CD4-positive, alpha-beta T cell (primary cell): ENCODE data around the gene UBL4A. TPM values are rescaled to one million over a fixed set of nuclear protein-coding genes. Genes with fewer than 3 reads are reported as not detected.

Source experiments
- ATAC-seq: fragments of 200-7000 bp; cut with Tn5 transposase; one replicate; pipeline ENCODE4 v1.10.0; 2022; ENCODE audit warnings: mild to moderate bottlenecking; ENCODE audit not compliant: poor library complexity
- CTCF ChIA-PET: fragments of 350-600 bp; sonication (Branson Sonifier 250); formaldehyde crosslinking; loops from one replicate; lab custom pipeline; 2021; ENCODE audit warnings: antibody characterized with exemption, inconsistent platforms; lab: Charles Lee
- POLR2A ChIA-PET: fragments of 350-600 bp; sonication (Branson Sonifier 250); formaldehyde crosslinking; loops from one replicate; lab custom pipeline; 2021; ENCODE audit warnings: antibody characterized with exemption, inconsistent platforms; lab: Charles Lee
- DNase-seq, 14 experiments: peaks; one replicate each; pipeline ENCODE4 v3.0.0-alpha.2; 2013 to 2020; ENCODE audit warnings: mixed read lengths in 2 of 14
- H3K27ac ChIP-seq, 2 donors: one replicate each; pipeline versions ENCODE4 v1.5.1 to v1.7.0; 2013; ENCODE audit warnings: low read length in 2 of 2, low read depth in 1 of 2, mild to moderate bottlenecking in 1 of 2
- H3K27me3 ChIP-seq, 2 experiments: 1 replicate in 1 of 2; 2 replicates in 1 of 2; pipeline versions ENCODE4 v1.6.1 to v1.7.0; 2013; ENCODE audit warnings: low read length in 2 of 2, control low read depth in 1 of 2, mild to moderate bottlenecking in 1 of 2, moderate library complexity in 1 of 2; ENCODE audit not compliant: insufficient read depth in 2 of 2, control insufficient read depth in 1 of 2
- H3K36me3 ChIP-seq: one replicate; pipeline ENCODE4 v1.6.1; 2013; ENCODE audit warnings: low read length, control low read depth; ENCODE audit not compliant: insufficient read depth
- H3K4me1 ChIP-seq: one replicate; pipeline ENCODE4 v1.6.1; 2013; ENCODE audit warnings: low read length, control low read depth; ENCODE audit not compliant: insufficient read depth
- H3K4me3 ChIP-seq: one replicate; pipeline ENCODE4 v1.5.1; 2013; ENCODE audit warnings: mild to moderate bottlenecking, low read length, moderate library complexity
- H3K9me3 ChIP-seq, 2 experiments: 1 replicate in 1 of 2; 2 replicates in 1 of 2; pipeline versions ENCODE4 v1.6.1 to v1.7.0; 2013; ENCODE audit warnings: low read length in 2 of 2, mild to moderate bottlenecking in 2 of 2, control low read depth in 1 of 2, moderate library complexity in 1 of 2; ENCODE audit not compliant: control insufficient read depth in 1 of 2, insufficient read depth in 1 of 2
- H3K27ac Mint-ChIP-seq: one replicate; pipeline ENCODE4 v1.8.0; 2020; ENCODE audit warnings: mixed read lengths
- H3K27me3 Mint-ChIP-seq: one replicate; pipeline ENCODE4 v1.8.0; 2021; ENCODE audit warnings: mixed read lengths
- H3K36me3 Mint-ChIP-seq: one replicate; pipeline ENCODE4 v1.8.0; 2021; ENCODE audit warnings: low read depth, mixed read lengths
- H3K4me1 Mint-ChIP-seq: one replicate; pipeline ENCODE4 v1.8.0; 2021; ENCODE audit warnings: low read depth, mixed read lengths
- H3K4me3 Mint-ChIP-seq: one replicate; pipeline ENCODE4 v1.8.0; 2020; ENCODE audit warnings: mild to moderate bottlenecking, mixed read lengths
- H3K9me3 Mint-ChIP-seq: one replicate; pipeline ENCODE4 v1.8.0; 2020; ENCODE audit warnings: mixed read lengths
- intact Hi-C, 2 experiments: fragments of 100-400 bp; cut with DNase I in 1 of 2; cut with micrococcal nuclease in 1 of 2; formaldehyde crosslinking; loops; one replicate each; pipeline versions ENCODE4 v1.15.1 to v1.9.0; 2023 to 2025; cut with DNase I, micrococcal nuclease
- total RNA-seq, 174 experiments: library from RNA in 2 of 174; stranded (reverse) in 2 of 174; gene quantifications; one replicate each; pipeline ENCODE4 v1.2.3 and lab custom pipeline; 2021 to 2026
- TF ChIP-seq, protein P1 (sequence below): fragments of 200-600 bp; IDR thresholded peaks from one replicate; pipeline ENCODE4 v1.8.0; 2022; ENCODE audit warnings: antibody characterized with exemption, mild to moderate bottlenecking

UBL4A gene
- total RNA-seq, 2 experiments from 2014 or later = 6.6 to 8.9 TPM

DNA sequence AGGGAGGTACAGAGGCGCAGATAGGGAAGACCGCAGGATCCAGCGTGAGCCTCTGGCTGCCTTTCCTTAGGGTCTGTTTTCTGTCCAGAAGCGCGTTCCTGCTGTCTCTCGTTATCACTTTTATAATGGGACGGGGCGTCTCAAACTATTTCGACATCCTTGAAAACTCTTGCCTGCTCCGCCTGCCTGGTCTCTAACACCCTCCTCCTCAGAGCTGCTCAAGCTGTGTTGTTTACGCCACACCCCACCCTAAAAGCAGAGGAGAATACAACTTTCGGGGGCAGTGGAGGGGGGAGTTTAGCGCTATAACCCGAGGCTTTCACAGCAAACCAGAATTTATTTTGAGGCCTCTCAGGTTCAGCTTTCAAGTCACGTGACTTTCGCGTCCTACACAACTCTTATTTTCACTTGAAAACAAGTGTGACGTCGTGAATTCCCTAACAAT, 30.3 kb upstream of the UBL4A start:
- H3K4me3 Mint-ChIP-seq = peak overlapping the region; percentile 89
- peak in 3 of 14 experiments; percentile 24 to 56 (median 50) for DNase-seq
- Histone ChIP-seq H3K4me1 (peaks cover 39% of the 10 kb centered on the region), H3K9me3 (no peaks in the 10 kb centered on the region), H3K27ac (peak overlapping the region; percentile 35 to 44), H3K27me3 (no peaks in the 10 kb centered on the region), H3K4me3 (peak overlapping the region; percentile 62), H3K36me3 (no peaks in the 10 kb centered on the region)
- H3K9me3 Mint-ChIP-seq = no peaks in the 10 kb centered on the region
- H3K27me3 Mint-ChIP-seq = no peaks in the 10 kb centered on the region
- peaks cover 21% of the 10 kb centered on the region for H3K4me1 Mint-ChIP-seq
- intact Hi-C loops = loop anchor here in 1 of 2 experiments (2.0 to 5.0 kb wide), 3 partner anchors 16 to 39 kb away; partner anchors contain the start of gene LAGE3
- H3K36me3 Mint-ChIP-seq = peaks cover 10% of the 10 kb centered on the region
- ChIA-PET CTCF (interaction anchor here (2.5 kb wide), 1 partner anchor 10 kb away, joined by 8 read pairs; no protein-coding TSS in a partner anchor), POLR2A (interaction anchor here (0.6 to 3.8 kb wide), 14 partner anchors 10 to 420 kb away, joined by 3 to 35 read pairs (median 4); partner anchors contain the start of genes FLNA, LAGE3, RPL10 and SLC10A3)
- peak; percentile 18 for ATAC-seq
- TF ChIP-seq, protein P1, sequence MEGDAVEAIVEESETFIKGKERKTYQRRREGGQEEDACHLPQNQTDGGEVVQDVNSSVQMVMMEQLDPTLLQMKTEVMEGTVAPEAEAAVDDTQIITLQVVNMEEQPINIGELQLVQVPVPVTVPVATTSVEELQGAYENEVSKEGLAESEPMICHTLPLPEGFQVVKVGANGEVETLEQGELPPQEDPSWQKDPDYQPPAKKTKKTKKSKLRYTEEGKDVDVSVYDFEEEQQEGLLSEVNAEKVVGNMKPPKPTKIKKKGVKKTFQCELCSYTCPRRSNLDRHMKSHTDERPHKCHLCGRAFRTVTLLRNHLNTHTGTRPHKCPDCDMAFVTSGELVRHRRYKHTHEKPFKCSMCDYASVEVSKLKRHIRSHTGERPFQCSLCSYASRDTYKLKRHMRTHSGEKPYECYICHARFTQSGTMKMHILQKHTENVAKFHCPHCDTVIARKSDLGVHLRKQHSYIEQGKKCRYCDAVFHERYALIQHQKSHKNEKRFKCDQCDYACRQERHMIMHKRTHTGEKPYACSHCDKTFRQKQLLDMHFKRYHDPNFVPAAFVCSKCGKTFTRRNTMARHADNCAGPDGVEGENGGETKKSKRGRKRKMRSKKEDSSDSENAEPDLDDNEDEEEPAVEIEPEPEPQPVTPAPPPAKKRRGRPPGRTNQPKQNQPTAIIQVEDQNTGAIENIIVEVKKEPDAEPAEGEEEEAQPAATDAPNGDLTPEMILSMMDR = no peak
- H3K27ac Mint-ChIP-seq = peak overlapping the region; percentile 91

DNA sequence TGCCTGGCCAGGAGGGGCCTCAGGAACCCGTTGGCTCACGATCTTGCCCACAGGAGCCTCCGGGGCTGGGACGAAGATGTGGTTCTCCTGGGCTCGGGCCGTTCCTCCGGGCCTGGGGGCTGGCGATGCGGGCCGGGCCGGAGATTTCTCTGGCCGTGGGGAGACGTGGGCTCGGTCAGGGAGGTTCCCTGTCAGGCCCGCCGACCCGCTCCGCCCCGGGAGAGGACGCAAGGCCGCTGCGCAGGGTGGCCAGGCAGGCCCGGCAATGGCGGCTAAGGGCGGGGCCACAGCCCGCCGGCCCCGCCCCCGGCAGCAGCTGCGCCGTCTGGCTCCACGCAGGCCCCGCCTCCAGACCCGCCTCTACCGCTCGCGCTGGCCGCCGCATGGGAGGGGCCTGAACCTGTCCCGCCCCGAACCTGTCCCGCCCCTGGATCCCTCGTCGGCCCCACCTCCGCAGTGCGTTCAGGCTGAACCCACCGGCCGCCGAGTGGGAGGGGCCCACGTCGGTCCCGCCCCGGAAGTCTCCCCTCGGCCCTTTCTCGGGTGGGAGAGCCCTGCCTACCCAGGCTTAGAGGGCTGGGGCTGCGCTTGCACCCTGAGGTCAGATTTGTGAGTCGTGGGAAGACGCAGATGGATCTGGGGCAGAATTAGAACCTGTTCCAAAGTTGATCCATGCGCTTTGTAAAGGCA, 29.7 kb upstream of the UBL4A start, which contains the start of gene FAM3A:
Gene FAM3A (minus strand): TSS at position 267 of the 690 bp plus-strand sequence. CDS start 460 bp downstream, outside the sequence.
- H3K27me3 Mint-ChIP-seq = no peaks in the 10 kb centered on the region
- H3K36me3 Mint-ChIP-seq = peaks cover 11% of the 10 kb centered on the region
- TF ChIP-seq, protein P1 = no peak
- H3K4me1 Mint-ChIP-seq = peaks cover 22% of the 10 kb centered on the region
- Histone ChIP-seq H3K36me3 (no peaks in the 10 kb centered on the region), H3K27ac (peak within 1 kb of the TSS; percentile 41 to 76), H3K4me3 (peak within 1 kb of the TSS; percentile 78), H3K9me3 (no peaks in the 10 kb centered on the region), H3K27me3 (no peaks in the 10 kb centered on the region), H3K4me1 (peaks cover 44% of the 10 kb centered on the region)
- CTCF ChIA-PET = interaction anchor here (2.5 kb wide), 1 partner anchor 11 kb away, joined by 8 read pairs; no protein-coding TSS in a partner anchor
- DNase-seq (peak; percentile 88 to 95 (median 92)), ATAC-seq (peak; percentile 95)
- no peaks in the 10 kb centered on the region for H3K9me3 Mint-ChIP-seq
- POLR2A ChIA-PET = interaction anchor here (0.6 to 3.8 kb wide), 18 partner anchors 11 to 419 kb away, joined by 3 to 35 read pairs (median 3); partner anchors contain the start of genes FLNA, LAGE3, RPL10 and SLC10A3
- H3K4me3 Mint-ChIP-seq = peak within 1 kb of the TSS; percentile 89
- intact Hi-C loops = loop anchor here in 1 of 2 experiments (2.0 to 5.0 kb wide), 3 partner anchors 17 to 39 kb away; partner anchors contain the start of gene LAGE3
- peak within 1 kb of the TSS; percentile 91 for H3K27ac Mint-ChIP-seq

DNA sequence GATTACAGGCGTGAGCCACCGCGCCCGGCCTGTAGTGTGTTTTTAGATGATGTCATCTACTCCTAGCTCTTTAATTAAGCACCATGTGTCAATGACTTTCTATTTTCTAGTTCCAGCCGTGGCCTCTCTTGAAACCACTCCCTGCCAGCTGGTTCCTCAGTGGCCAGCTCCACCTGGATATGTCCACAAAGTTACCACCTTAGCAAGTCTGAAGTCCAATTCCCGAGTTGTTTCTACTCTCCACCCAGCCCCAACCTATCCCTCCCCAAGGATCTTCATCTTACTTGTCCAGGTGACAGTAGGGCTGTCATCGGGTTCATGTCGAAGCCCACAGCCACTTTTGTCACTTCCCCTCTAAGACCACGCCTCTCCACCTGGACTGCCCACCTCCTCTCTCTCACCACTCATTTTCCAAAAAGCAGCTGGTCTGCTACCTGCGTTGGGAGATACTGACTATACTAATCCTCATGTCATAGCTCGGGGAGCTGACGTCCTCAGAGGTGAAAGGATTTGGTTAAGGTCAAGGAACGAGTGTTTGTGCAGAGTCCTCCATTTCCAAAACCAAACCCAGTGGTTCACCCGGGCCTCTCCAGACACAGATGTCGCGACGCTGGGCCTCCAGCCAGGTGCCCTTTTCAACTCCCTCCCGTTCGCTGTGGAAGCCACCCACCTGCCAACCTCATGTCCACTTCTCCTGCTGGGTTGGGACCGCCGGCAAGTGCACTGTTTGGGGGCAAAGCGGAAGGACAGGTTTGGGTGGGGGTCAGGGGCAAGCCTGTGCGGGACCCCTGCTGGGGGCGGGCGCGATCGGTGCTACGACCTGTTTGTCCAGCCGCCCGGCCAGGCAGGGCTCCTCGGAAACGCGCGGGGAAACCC, 28.9 kb upstream of the UBL4A start:
- peak overlapping the region; percentile 78 for H3K4me3 ChIP-seq
- ATAC-seq (no peak), DNase-seq (peak in 5 of 14 experiments; percentile 11 to 58 (median 36))
- TF ChIP-seq, protein P1 = no peak
- ChIA-PET POLR2A (interaction anchor here (0.8 to 3.8 kb wide), 12 partner anchors 11 to 146 kb away, joined by 3 to 35 read pairs (median 4); partner anchors contain the start of genes LAGE3, RPL10, SLC10A3 and UBL4A), CTCF (no interaction called here)
- H3K36me3 ChIP-seq = no peaks in the 10 kb centered on the region
- H3K4me1 Mint-ChIP-seq = peaks cover 27% of the 10 kb centered on the region
- H3K27me3 ChIP-seq = no peaks in the 10 kb centered on the region
- intact Hi-C loops = loop anchor here in 1 of 2 experiments (5.0 kb wide), 1 partner anchor 38 kb away; the partner anchor contains the start of gene LAGE3
- peak overlapping the region; percentile 41 to 76 for H3K27ac ChIP-seq
- H3K27me3 Mint-ChIP-seq = no peaks in the 10 kb centered on the region
- peaks cover 15% of the 10 kb centered on the region for H3K36me3 Mint-ChIP-seq
- H3K4me3 Mint-ChIP-seq = peak overlapping the region; percentile 86
- H3K4me1 ChIP-seq = peaks cover 46% of the 10 kb centered on the region
- no peaks in the 10 kb centered on the region for H3K9me3 Mint-ChIP-seq
- peak overlapping the region; percentile 81 for H3K27ac Mint-ChIP-seq
- no peaks in the 10 kb centered on the region for H3K9me3 ChIP-seq
